ENCODE data around the gene NFYA.

The NFYA gene

DNA sequence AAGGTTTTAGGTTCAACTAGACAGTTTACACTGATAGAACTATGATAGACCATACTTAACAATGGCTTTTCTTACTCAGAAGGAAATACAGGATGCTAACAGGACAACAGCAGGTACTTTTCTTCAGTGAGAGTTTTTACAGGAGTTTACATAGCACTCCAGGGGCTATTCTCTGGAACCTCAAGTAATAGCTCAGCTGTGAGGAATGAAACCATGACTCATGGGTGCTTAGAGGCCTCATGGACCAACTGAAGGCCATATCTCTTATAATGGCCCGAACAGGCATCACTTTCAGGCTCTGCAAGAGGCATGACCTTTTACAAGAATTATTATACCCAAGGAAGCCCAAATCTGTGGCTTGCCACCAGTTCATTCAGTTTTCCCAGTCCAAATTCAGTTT, 49.6 kb downstream of the NFYA start:
- DNase-seq, result no peak

DNA sequence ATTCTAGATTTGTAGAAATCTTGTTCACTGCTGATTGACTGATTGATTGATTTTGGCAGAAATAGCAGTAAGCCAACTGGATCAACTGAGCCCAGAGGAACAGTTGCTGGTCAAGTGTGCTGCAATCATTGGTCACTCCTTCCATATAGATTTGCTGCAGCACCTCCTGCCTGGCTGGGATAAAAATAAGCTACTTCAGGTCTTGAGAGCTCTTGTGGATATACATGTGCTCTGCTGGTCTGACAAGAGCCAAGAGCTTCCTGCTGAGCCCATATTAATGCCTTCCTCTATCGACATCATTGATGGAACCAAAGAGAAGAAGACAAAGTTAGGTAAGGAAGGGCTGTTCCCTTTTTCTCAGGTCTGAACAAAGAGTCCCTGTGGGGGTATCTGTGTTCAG, 50.1 kb downstream of the NFYA start:
- DNase-seq, result no peak

- DNase-seq, result no peak
Measured at GRCh38 chr6:41125282-41125681, 52.5 kb downstream of the NFYA start.

GRCh38 chr6:41132254-41132653, 59.5 kb downstream of the NFYA start:
- peak; percentile 17 for DNase-seq

DNA sequence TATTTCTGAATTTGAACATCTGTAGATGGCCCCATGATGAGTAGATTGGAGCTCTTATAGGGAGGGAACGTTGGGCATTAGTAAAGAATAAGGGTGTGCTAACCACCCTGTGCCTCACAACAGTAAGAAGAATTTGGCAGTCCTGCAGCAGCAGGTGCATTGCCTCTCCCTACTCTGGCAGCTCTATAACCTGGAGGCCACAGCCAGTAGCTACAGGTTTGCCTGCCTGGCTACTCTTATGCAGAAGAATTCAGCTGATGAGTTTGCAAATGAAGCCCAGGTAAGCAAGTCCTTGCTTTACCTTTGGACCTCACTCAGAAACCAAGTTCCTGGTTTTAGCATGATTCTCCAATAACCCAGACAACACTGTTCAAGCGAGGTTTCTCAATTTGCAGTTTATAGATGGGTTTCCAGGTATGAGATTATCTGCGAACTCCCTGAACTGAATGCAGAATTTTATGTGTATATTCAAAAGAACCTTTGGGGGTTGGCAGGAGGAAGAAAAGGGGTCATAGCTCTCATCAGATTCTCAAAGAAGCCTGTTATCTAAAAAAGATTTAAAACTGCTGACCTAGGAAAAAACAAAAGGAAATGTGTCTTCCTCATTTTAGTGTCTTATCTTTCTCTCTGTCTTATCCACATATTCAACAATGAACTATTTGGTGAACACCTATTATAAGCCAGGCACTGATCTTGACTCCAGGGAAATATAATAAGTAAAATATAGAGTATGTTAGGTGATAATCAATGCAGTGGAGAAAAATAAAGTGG, 62.5 kb downstream of the NFYA start:
- no peak for DNase-seq

DNA sequence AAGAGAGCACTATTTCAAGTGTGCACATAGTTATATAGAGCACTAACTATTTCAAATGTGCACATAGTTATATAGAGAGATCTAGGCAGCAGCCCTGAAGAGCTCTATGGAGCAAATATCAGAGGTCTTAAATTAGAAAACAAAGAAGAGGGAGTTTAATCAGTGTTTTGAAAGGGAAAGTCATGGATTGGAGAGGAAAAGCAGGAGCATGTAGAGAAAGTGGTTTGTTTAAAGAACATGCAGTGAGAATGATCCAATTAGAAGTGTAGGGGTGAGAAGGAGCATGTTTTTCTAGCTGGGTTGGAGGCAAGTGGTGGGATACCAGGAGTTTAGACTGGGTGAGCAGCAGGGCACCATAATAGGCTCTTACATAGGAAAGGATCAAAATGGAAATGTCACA, 64.1 kb downstream of the NFYA start:
- DNase-seq, result no peak

GRCh38 chr6:41147917-41148316, 75.1 kb downstream of the NFYA start:
- no peak for DNase-seq
